LNCaP clone FGC (cell line): Measurements from ENCODE around the gene SYT11.

Experiments used
- DNase-seq: peaks from one replicate; pipeline ENCODE4 v3.0.0-alpha.2; 2011; ENCODE audit warnings: low read depth
- H3K4me3 ChIP-seq: 2 replicates; pipeline ENCODE4 v1.5.1; 2011; ENCODE audit warnings: mild to moderate bottlenecking, low read depth, low read length, control low read depth
- CTCF ChIP-seq: IDR thresholded peaks from 2 replicates; pipeline ENCODE4 v1.5.1; 2012; ENCODE audit warnings: mild to moderate bottlenecking; ENCODE audit not compliant: control insufficient read depth, insufficient read depth; ENCODE audit errors: extremely low read depth

Gene SYT11

DNA sequence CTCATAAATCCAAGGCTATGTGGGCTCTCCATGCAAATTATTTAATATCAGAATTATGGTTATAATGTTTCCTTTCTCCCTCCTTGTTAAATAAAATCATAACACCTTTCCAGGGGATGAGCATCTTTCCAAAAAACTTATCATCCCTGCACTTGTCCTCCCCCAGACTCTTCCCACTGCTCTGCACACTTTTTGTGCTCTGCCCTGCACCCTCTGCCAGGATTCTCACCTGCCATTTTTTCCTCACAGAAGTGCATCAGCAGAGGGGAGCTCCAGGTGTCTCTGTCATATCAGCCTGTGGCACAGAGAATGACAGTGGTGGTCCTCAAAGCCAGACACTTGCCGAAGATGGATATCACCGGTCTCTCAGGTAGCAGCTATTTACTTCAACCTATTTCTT lies 20.9 kb downstream of the SYT11 start:
- TF ChIP-seq CTCF = no peak
- DNase-seq = no peak
- H3K4me3 ChIP-seq = no peak overlapping the region

- TF ChIP-seq CTCF = no peak
- H3K4me3 ChIP-seq = no peak overlapping the region
- DNase-seq = no peak
Observed at GRCh38 chr1:155880950-155881349, 21.6 kb downstream of the SYT11 start.

- no peak overlapping the region for H3K4me3 ChIP-seq
- DNase-seq = no peak
- no peak for TF ChIP-seq CTCF
Observed at GRCh38 chr1:155882235-155882634, 22.9 kb downstream of the SYT11 start.

- TF ChIP-seq CTCF = no peak
- DNase-seq = no peak
- no peak overlapping the region for H3K4me3 ChIP-seq
Observed at GRCh38 chr1:155882766-155883165, 23.4 kb downstream of the SYT11 start.

DNA sequence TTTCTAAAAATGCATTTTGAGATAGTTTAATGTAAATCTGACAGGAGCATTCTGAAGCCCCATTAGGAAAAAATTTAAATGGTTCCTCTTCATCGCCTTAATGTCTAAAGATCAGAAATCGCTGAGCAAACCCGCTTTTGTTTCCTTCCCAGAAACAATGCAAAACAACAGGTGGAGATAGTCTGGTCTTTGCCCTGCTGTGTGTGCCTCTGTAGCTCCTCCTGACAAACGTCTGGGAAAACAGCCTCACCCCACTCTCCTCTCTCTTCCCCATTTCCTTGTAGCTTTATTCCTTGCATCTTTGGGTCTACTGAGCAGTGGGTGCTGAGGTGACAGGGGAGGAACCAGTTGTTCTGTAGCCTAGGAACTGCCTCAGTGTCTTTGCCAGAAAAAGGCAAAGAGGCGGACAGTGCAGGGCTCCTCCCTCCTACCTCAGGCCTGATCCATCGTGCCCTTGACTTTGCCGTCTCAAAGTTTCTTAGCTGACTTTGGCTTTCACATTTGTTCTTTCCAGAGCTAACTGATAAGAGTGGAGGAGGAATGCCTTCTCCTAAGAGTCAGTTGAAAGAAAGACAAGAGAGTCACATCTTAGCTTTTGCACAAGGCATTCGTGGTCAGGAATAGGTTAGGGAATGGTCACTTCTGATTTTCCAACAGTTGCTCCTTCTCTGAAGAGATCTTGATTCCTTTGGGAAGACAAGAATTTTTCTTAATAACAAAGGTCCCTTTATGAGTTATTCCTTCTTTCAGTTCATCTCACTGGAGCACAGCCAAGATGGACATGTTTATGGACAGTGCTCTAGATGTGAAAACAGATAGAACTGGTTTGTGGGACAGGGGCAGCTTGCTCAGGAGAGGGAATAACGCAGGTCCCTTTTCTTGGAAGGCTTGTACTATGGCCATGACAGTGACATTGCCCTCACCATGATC lies 24.9 kb downstream of the SYT11 start:
- DNase-seq = peak; percentile 74
- peak overlapping the region; percentile 13; the same call in 1 of the 2 replicates for H3K4me3 ChIP-seq
- TF ChIP-seq CTCF = no peak

DNA sequence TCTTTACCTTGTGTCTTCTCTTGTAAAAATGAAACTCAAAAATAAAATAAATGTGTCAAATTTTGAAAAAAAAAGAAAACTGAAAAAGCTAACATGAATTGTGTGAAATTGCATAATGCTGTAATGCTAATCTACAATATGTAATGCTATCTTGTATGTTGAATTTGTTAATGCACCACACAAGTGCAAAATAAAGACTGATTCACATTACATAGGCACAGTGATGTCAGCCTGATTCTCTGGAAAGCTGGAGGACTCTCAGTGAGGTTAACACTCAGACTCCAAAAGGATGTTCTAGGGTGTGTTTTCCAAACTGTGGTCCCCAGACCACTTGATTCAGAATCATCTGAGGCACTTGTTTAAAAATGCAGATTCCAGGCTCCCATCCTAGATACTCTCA lies 25.6 kb downstream of the SYT11 start:
- no peak for DNase-seq
- TF ChIP-seq CTCF = no peak
- no peak overlapping the region for H3K4me3 ChIP-seq

- no peak overlapping the region for H3K4me3 ChIP-seq
- TF ChIP-seq CTCF = no peak
- DNase-seq = no peak
Observed at GRCh38 chr1:155888481-155888880, 29.1 kb downstream of the SYT11 start.
